Measurements from ENCODE around the gene SLC7A9.

DNA sequence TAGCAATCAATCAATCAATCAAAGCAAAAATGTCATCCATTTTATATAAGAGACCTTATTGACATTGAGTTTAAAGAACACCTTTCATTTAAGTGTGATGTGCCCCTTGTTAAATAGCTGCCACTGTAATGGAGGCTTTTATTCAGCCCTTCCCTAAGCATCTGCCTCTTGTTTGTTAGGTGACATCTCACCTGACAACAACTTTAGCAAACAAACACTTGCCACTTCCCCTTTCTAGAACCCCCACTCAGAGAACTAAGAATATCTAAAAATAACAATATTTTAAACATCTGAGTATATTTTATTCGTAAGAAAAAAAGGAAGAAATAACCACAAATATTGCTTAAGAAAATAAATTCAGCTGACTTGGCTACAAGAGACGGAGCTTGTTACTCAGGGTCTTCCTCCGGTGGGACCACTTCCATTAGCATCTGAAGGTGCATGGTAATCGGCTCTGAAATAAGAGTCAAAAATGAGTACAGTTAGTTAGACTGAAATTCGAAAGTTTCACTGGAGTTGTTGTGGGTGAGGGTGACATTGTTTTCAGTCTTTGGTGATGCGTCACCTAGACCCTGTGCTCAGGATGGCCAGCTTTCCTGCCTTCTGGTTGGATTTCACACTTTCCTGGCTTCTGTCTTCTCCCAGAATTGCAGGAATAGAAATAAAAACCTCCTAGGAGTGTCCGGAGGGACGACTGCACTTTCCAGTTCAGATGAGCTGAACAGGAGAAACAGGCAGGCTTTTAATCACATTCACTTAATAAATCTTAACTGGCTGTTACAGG lies 39.1 kb downstream of the SLC7A9 start:
- TF ChIP-seq, protein P1, sequence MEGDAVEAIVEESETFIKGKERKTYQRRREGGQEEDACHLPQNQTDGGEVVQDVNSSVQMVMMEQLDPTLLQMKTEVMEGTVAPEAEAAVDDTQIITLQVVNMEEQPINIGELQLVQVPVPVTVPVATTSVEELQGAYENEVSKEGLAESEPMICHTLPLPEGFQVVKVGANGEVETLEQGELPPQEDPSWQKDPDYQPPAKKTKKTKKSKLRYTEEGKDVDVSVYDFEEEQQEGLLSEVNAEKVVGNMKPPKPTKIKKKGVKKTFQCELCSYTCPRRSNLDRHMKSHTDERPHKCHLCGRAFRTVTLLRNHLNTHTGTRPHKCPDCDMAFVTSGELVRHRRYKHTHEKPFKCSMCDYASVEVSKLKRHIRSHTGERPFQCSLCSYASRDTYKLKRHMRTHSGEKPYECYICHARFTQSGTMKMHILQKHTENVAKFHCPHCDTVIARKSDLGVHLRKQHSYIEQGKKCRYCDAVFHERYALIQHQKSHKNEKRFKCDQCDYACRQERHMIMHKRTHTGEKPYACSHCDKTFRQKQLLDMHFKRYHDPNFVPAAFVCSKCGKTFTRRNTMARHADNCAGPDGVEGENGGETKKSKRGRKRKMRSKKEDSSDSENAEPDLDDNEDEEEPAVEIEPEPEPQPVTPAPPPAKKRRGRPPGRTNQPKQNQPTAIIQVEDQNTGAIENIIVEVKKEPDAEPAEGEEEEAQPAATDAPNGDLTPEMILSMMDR (conservative IDR thresholded peaks at IDR 0.05 in 1 of 2, IDR thresholded peaks at IDR 0.05 in 1 of 2; ENCODE audit: low read depth in 1 of 2, low read length in 2 of 2): no peak
- TF ChIP-seq EZH2 (IDR thresholded peaks at IDR 0.05; ENCODE audit: low read length, missing control alignments): no peak
